Immature natural killer cell (primary cell): ENCODE results near the gene PRPSAP1. TPM values are rescaled to one million over a fixed set of nuclear protein-coding genes. Genes with fewer than 3 reads are reported as not detected.
"Not testable (repeated sequence)": the region's sequence is repeated elsewhere in the genome, so short reads cannot be mapped to it uniquely, and the experiment has no call there.

ENCODE experiments used
- DNase-seq, 3 donors: peaks; one replicate each; pipeline ENCODE4 v3.0.0; 2022; ENCODE audit warnings: mixed read lengths in 1 of 3
- H3K27ac Mint-ChIP-seq, 6 donors: one replicate each; pipeline ENCODE4 v1.8.0; 2020; ENCODE audit warnings: mixed read lengths in 6 of 6, mild to moderate bottlenecking in 5 of 6, inconsistent platforms in 4 of 6, moderate library complexity in 3 of 6
- H3K27me3 Mint-ChIP-seq, 3 donors: one replicate each; pipeline ENCODE4 v1.8.0; 2020 to 2021; ENCODE audit warnings: low read depth in 3 of 3, mild to moderate bottlenecking in 3 of 3, mixed read lengths in 3 of 3, moderate library complexity in 3 of 3, inconsistent platforms in 1 of 3
- H3K36me3 Mint-ChIP-seq, 3 donors: one replicate each; pipeline ENCODE4 v1.8.0; 2020; ENCODE audit warnings: mixed read lengths in 3 of 3, inconsistent platforms in 2 of 3, mild to moderate bottlenecking in 2 of 3
- H3K4me1 Mint-ChIP-seq, 2 donors: one replicate each; pipeline ENCODE4 v1.8.0; 2020; ENCODE audit warnings: inconsistent platforms in 2 of 2, mild to moderate bottlenecking in 2 of 2, mixed read lengths in 2 of 2, moderate library complexity in 1 of 2
- H3K4me3 Mint-ChIP-seq, 5 donors: one replicate each; pipeline ENCODE4 v1.8.0; 2020; ENCODE audit warnings: mild to moderate bottlenecking in 5 of 5, mixed read lengths in 5 of 5, inconsistent platforms in 3 of 5, moderate library complexity in 3 of 5
- H3K9me3 Mint-ChIP-seq, 6 donors: one replicate each; pipeline ENCODE4 v1.8.0; 2020; ENCODE audit warnings: mild to moderate bottlenecking in 6 of 6, mixed read lengths in 6 of 6, inconsistent platforms in 4 of 6, moderate library complexity in 3 of 6
- polyA plus RNA-seq, 3 donors: library from polyadenylated mRNA; unstranded; fragments of 300-500 nt; fragmentation: Illumina TruSeq; gene quantifications; one replicate each; pipeline ENCODE4 v1.2.3, GENCODE V29; 2021

PRPSAP1 gene
- polyA plus RNA-seq, 3 donors from 2014 or later = 59.8 to 87.6 (median 75.5) TPM

DNA sequence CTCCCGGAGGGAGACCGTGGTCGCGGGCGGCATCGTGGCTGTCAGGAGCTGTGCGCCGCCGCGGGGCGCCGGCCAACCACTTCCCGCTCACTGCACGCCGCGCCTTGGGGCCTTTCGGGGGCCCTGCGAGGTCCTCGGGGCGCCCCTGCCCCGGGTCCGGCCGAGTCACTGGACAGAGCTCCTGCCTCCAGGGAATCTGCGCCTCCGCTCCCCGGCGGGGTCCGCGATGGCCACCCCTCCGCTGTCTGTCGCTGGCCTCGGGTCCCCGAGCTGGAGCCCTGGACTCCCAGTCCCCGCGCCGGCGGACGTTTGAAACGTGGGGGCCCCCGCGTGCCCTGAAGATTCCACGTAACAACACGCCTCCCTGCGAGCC is 45.8 kb downstream of the PRPSAP1 start, which contains the start of gene QRICH2:
QRICH2 (minus strand) TSS at position 311 of the 373 bp plus-strand sequence; CDS start at position 33, 278 bp downstream.
- H3K36me3 Mint-ChIP-seq = peaks cover 3 to 18% (median 4%) of the 10 kb centered on the region in 3 donors
- DNase-seq = no peak
- no peak within 1 kb of the TSS for H3K4me3 Mint-ChIP-seq
- no peak within 1 kb of the TSS for H3K27ac Mint-ChIP-seq
- no peaks in the 10 kb centered on the region for H3K9me3 Mint-ChIP-seq
- no peaks in the 10 kb centered on the region for H3K4me1 Mint-ChIP-seq
- peaks cover 1 to 2% (median 2%) of the 10 kb centered on the region in 3 donors for H3K27me3 Mint-ChIP-seq

DNA sequence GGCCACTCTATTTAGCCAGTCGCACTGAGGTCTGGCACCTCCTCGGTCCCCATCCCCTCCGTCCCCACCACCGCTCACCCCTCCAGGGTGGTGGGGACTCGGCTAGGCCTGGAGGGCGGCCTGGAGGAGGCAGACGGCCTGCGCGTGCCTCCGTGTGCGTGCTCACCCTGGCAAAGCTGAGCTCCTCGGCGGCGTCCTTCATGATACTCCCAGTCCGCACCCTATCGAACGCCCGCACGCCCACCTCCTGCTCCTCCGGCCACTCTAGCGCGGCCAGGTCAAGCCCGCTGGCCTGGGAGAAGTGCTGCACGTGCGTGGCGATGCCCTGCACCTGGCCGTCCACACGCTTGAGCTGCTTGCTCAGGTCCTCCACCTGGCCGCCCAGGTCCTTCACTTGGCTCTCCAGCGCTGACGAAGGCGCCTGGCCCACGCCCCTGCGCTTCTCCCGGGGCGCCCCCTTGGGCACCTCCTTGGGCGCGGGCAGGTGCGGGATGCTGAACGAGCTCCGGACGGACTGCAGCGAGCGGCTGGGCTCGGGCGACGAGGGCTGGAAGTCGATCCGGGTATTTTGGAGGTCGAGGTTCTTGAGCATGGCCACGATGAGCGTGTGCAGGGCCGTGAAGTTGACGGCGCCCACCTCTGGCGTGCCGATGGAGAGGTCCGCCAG is 46.3 kb downstream of the PRPSAP1 start:
- Mint-ChIP-seq H3K9me3 (no peaks in the 10 kb centered on the region), H3K36me3 (peaks cover 0 to 12% (median 3%) of the 10 kb centered on the region in 3 donors), H3K27ac (no peak overlapping the region), H3K4me1 (no peaks in the 10 kb centered on the region), H3K27me3 (peaks cover 1 to 2% (median 2%) of the 10 kb centered on the region in 3 donors), H3K4me3 (no peak overlapping the region)
- no peak for DNase-seq

DNA sequence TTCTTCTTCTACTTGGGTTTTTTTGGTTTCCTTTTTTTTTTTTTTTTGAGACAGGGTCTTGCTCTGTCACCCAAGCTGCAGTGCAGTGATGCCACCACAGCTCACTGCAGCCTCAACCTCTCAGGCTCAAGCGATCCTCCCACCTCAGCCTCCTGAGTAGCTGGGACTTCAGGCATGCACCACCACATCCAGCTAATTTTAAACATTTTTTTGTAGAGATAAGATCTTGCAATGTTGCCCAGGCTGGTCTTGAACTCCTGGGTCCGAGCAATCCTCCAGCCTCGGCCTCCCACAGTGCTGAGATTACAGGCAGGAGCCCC is 48.6 kb downstream of the PRPSAP1 start:
- not testable (repeated sequence) for H3K4me1 Mint-ChIP-seq, H3K9me3 Mint-ChIP-seq, H3K4me3 Mint-ChIP-seq, H3K36me3 Mint-ChIP-seq, DNase-seq, H3K27ac Mint-ChIP-seq, H3K27me3 Mint-ChIP-seq

DNA sequence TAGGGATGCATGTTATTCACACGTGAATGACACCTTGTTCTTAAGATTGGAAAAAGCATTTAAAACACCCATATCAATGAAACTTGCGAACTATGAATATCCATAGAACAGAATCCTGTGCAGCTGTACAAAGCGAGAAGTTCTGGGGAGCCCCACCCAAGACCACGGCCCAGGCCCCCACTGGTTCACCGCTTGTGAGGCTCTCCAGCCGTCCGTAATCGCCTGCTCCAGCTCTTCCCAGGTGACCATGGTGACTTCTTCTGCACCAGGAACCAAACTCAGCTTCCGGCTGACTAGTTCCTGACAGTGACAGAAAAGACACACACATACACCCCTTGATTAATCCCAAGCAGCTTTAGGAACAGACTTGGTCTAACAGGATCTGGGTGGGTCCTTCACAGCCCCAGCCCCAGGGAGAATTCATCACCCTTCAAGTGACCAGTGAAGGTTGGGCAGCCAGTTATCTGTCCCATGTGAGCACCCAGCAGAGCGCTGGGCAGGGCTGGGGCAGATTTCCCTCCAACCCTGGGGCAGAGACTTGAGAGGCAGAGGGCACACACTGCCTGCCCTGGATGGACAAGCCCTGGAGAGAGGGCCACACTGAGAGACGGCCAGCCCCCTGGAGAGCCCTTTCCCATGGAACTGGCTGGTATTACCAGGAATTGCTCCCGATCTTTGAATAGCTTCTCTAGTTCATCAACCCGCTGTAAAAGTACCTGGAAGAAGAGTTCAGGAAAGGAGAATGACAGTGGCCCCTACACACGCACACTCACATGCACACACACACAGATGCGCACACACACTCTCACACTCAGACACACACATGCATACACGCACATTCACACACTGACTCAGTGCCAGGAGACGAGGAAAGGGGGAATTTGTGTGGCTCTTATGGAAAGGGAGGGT is 49.2 kb downstream of the PRPSAP1 start:
- H3K27me3 Mint-ChIP-seq = peaks cover 1 to 2% (median 2%) of the 10 kb centered on the region in 3 donors
- no peak for DNase-seq
- no peaks in the 10 kb centered on the region for H3K4me1 Mint-ChIP-seq
- no peaks in the 10 kb centered on the region for H3K9me3 Mint-ChIP-seq
- H3K36me3 Mint-ChIP-seq = peaks cover 0 to 3% (median 3%) of the 10 kb centered on the region in 3 donors
- H3K27ac Mint-ChIP-seq = no peak overlapping the region
- no peak overlapping the region for H3K4me3 Mint-ChIP-seq

DNA sequence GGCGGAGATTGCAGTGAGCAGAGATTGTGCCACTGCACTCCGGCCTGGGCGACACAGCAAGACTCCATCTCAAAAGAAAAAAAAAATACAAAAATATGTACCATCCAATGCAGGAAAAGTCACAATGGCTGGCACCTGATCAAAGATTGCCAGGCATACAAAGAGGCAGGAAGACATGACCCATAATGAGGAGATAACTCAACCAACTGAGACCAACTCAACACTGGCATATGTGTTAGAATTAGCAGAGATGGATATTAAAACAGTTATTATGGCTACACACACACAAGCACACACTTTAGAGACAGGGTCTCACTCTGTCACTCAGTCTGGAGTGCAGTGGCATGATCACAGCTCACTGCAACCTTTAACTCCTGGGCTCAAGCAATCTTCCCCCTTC is 56.3 kb downstream of the PRPSAP1 start:
- Mint-ChIP-seq H3K4me3 (no peak overlapping the region), H3K36me3 (peaks cover 0 to 5% (median 0%) of the 10 kb centered on the region in 3 donors), H3K9me3 (no peaks in the 10 kb centered on the region), H3K27me3 (peaks cover 0 to 1% (median 1%) of the 10 kb centered on the region in 3 donors), H3K27ac (no peak overlapping the region), H3K4me1 (no peaks in the 10 kb centered on the region)
- DNase-seq = no peak

DNA sequence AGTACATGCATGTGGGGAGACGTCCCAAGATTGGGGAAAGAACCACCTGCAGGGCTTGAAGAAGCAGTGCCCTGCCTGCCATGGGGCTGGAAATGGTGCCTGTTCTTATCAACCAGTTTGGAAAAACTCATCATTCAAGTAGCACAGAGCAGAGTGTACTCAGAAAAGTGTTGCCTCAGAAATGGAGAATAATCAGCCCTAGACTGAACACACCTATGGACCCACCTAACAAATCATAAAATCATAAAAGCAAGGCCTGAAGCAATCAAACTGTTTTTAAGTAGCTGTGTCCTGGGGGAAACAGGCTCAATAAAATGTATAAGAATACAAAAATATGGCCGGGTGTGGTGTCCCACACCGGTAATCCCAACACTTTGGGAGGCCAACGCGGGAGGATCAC is 56.8 kb downstream of the PRPSAP1 start:
- Mint-ChIP-seq H3K27me3 (peaks cover 0 to 1% (median 1%) of the 10 kb centered on the region in 3 donors), H3K4me1 (no peaks in the 10 kb centered on the region), H3K9me3 (no peaks in the 10 kb centered on the region), H3K4me3 (no peak overlapping the region), H3K36me3 (peaks cover 0 to 5% (median 0%) of the 10 kb centered on the region in 3 donors), H3K27ac (peak overlapping the region in 1 of 6 donors; percentile 14)
- no peak for DNase-seq

DNA sequence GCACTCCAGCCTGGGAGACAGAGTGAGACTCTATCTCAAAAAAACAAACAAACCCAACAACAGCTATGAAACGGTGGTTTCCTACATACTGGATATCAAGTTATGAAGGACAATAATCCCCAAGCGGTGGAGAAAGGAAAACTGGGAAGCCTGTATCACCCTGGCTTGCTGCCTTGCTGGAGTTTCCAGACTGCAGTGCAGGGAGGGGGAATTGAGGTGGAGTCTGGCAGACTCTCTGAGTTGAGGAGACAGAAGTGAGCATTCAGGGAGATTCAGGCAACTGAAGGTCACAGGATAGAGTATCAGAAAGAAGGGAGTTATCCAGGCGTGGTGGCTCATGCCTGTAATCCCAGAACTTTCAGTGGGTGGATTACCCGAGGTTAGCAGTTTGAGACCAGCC is 57.5 kb downstream of the PRPSAP1 start:
- peaks cover 0 to 1% (median 1%) of the 10 kb centered on the region in 3 donors for H3K27me3 Mint-ChIP-seq

DNA sequence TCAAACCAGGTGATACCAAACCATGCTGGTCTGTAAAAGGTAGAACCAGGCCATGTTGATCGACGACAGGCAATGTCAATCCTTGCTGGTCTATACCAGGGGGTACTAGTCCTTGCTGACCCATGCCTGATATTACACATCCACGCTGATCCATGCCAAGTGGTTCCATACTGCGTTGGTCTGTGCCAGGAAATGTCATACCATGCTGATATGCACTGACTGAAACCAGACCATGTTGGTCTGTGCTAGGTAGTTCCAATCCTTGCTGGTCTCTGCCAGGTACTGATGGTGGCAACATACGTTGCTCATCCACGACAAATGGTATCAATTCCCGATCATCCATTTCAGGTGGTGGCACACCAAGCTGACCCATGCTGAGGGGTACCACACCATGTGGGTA is 60.6 kb downstream of the PRPSAP1 start:
- no peak for DNase-seq
- peaks cover 0 to 5% (median 3%) of the 10 kb centered on the region in 3 donors for H3K36me3 Mint-ChIP-seq
- no peaks in the 10 kb centered on the region for H3K9me3 Mint-ChIP-seq
- no peaks in the 10 kb centered on the region for H3K4me1 Mint-ChIP-seq
- H3K27me3 Mint-ChIP-seq = peaks cover 0 to 2% (median 0%) of the 10 kb centered on the region in 3 donors
- no peak overlapping the region for H3K4me3 Mint-ChIP-seq
- H3K27ac Mint-ChIP-seq = no peak overlapping the region

More for the DNA sequence above, 57.5 kb downstream of the PRPSAP1 start:
- H3K9me3 Mint-ChIP-seq = no peaks in the 10 kb centered on the region
- peak overlapping the region in 1 of 6 donors; percentile 35 for H3K27ac Mint-ChIP-seq
- H3K36me3 Mint-ChIP-seq = peaks cover 0 to 5% (median 0%) of the 10 kb centered on the region in 3 donors
- H3K4me3 Mint-ChIP-seq = no peak overlapping the region
- DNase-seq = no peak
- no peaks in the 10 kb centered on the region for H3K4me1 Mint-ChIP-seq

DNA sequence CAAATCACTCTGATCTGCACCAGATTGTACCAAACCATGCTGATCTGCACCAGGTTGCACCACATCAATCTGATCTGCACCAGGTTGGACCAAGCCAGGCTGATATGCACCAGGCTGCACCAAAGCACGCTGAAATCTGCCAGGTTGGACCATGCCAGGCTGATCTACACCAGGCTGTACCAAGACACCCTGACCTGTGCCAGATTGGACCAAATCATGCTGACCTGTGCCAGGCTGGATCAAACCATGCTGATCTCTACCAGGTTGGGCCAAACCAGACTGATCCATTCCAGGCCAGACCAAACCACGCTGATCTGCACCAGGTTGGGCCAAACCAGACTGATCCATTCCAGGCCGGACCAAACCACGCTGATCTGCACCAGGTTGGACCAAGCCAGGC is 61.1 kb downstream of the PRPSAP1 start:
- Mint-ChIP-seq H3K4me3 (no peak overlapping the region), H3K4me1 (no peaks in the 10 kb centered on the region), H3K9me3 (no peaks in the 10 kb centered on the region), H3K36me3 (peaks cover 0 to 5% (median 3%) of the 10 kb centered on the region in 3 donors), H3K27me3 (peaks cover 0 to 2% (median 0%) of the 10 kb centered on the region in 3 donors), H3K27ac (no peak overlapping the region)
- DNase-seq = no peak

DNA sequence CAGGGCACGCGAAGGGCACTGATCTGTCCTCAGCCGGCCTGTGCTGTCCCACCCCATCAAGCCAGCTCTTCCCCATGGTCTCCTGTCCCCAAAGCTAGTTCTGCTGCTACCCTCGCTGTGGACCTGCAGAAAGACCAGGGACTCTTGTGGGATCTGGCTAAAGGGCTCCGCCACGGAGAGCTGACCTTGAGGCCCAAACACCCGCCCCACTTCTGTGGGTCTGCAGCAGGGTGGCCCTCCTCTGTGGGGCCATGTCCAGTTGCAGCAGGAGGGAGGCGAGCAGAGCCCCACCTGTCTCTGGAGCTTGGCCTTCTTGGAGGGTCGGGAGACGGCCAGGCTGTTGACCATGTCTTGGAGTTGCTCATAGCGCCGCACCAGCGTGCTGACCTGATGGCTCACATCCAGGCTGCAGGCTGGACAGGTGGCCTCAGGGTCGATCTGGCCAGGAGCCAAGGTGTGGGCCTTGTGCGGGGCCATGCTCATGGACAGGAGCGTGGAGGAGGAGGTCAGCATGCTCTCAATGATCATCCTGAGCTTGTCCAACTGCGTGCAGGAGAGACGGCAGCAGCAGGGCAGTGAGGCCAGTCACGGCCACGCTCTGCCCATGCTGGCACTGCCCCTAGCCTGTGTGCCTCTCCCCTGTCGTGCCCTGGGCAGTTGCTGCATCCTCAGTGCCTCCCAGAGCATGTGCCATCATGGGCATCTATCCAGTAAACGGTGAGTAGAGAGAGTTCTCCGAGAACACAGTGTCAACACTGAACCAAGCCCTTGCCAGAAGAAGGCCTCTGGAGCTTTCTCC is 71.9 kb downstream of the PRPSAP1 start:
- H3K27me3 Mint-ChIP-seq = peaks cover 0 to 1% (median 0%) of the 10 kb centered on the region in 3 donors
- no peaks in the 10 kb centered on the region for H3K9me3 Mint-ChIP-seq
- no peak for DNase-seq
- no peaks in the 10 kb centered on the region for H3K36me3 Mint-ChIP-seq
- no peak overlapping the region for H3K27ac Mint-ChIP-seq
- H3K4me1 Mint-ChIP-seq = no peaks in the 10 kb centered on the region
- H3K4me3 Mint-ChIP-seq = no peak overlapping the region

DNA sequence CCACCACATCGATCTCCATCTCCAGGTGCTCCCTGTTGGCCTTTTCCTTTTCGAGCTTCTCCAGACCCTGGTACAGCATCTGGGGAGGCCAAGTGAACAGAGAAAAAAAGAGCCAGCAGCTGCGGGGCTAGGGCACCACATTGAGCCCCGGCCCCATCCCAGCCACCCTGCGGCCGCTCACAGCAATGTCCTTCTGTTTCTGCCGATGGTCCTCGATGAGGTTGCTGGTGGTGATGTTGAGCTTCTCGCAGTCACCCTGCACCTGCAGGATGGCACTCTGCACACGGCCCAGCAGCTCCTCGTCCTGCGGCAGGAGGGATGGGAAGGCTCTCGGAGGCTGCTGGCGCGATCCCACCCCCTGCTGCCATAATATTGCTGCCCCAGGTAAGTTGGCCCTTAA is 73.1 kb downstream of the PRPSAP1 start:
- no peak overlapping the region for H3K4me3 Mint-ChIP-seq
- H3K9me3 Mint-ChIP-seq = no peaks in the 10 kb centered on the region
- no peaks in the 10 kb centered on the region for H3K36me3 Mint-ChIP-seq
- no peak overlapping the region for H3K27ac Mint-ChIP-seq
- H3K27me3 Mint-ChIP-seq = peaks cover 0 to 1% (median 0%) of the 10 kb centered on the region in 3 donors
- H3K4me1 Mint-ChIP-seq = no peaks in the 10 kb centered on the region
- DNase-seq = no peak

DNA sequence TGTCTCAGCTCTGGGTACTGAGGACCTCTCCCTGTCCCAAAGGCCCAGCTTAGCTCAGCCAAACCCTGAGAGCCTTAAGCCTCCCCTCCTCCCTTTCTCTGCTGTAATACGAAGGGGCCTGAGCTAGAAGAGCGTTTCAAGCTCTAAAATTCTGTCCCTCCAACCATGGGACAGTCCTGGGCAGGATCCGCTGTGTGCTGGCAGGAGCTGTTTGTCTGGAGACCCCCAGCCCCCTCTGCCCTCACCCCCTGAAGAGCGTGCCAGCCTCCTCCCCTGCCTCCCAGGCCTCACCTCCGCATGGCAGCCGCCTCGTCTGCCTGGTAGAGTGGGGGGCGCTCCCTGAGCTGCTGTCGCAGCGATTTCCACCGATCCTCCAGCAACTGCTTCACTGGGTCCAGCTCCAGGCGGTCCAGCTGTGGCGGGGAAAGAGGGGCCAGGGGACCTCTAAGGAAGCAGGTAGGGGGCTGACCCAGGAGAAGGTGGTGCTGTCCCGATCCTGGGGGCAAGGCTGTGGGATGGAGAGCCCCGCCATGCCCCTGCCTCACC is 73.9 kb downstream of the PRPSAP1 start:
- no peaks in the 10 kb centered on the region for H3K4me1 Mint-ChIP-seq
- H3K9me3 Mint-ChIP-seq = no peaks in the 10 kb centered on the region
- no peaks in the 10 kb centered on the region for H3K36me3 Mint-ChIP-seq
- no peak overlapping the region for H3K4me3 Mint-ChIP-seq
- no peak for DNase-seq
- no peak overlapping the region for H3K27ac Mint-ChIP-seq
- peaks cover 0 to 1% (median 0%) of the 10 kb centered on the region in 3 donors for H3K27me3 Mint-ChIP-seq

DNA sequence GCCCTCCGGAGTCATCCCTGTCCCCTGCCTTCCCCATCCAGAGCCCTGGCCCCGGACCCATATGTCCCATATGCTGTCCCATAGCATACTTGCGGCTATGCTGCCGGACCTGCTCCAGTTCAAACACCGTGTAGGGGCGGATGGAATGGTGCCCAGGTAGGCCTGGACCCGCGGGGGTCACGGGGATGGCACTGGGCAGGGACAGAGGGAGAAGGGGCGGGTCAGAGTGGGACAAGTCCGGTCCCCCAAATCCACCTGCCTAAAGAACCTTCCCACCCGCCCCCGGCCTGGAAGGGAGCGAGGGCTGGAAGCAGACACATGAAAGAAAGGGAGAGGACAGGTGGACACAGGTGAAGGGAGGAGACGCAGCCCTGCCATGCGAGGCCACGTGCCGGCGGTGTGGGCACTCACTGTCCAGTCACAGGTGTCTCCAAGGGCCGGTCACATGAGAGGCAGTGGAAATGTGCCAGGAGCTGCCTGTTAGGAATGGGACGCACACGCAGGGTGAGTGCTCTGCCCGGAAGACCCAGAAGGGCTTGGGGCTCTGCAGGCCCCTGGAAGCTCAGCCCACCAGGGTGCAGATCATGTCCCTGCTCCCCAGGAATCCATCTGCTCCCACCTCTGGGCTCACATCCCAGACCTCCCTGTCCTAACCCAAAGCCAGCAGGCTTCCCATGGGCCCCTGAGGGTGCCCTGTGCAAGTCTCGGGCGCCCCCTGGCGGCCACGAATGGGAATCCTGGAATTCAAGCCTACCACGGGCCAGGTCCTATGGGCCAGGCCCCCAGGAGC is 74.6 kb downstream of the PRPSAP1 start:
- H3K27ac Mint-ChIP-seq = peak overlapping the region in 1 of 6 donors; percentile 26
- peaks cover 0 to 1% (median 0%) of the 10 kb centered on the region in 3 donors for H3K27me3 Mint-ChIP-seq
- H3K36me3 Mint-ChIP-seq = no peaks in the 10 kb centered on the region
- H3K4me3 Mint-ChIP-seq = no peak overlapping the region
- DNase-seq = peak; percentile 79 to 84 (median 79)
- no peaks in the 10 kb centered on the region for H3K9me3 Mint-ChIP-seq
- no peaks in the 10 kb centered on the region for H3K4me1 Mint-ChIP-seq
